Activated CD8-positive, alpha-beta memory T cell treated with anti-CD3 and anti-CD28 coated beads for 4 hours (primary cell): ENCODE data around the gene SLC38A10.

Experiments used
- DNase-seq, 2 donors: peaks; one replicate each; pipeline ENCODE4 v3.0.0-alpha.2; 2020; ENCODE audit warnings: low read depth in 2 of 2

SLC38A10 gene

GRCh38 chr17:81331527-81332043 lies 36.5 kb upstream of the SLC38A10 start:
- no peak for DNase-seq

- no peak for DNase-seq
Observed at GRCh38 chr17:81330884-81331245, 35.8 kb upstream of the SLC38A10 start.

GRCh38 chr17:81329927-81330883 lies 35.1 kb upstream of the SLC38A10 start:
- DNase-seq, result no peak

GRCh38 chr17:81328978-81329926 lies 34.1 kb upstream of the SLC38A10 start:
- no peak for DNase-seq

GRCh38 chr17:81328489-81328888 lies 33.4 kb upstream of the SLC38A10 start:
- DNase-seq, result no peak

- DNase-seq, result no peak
Observed at GRCh38 chr17:81325714-81326358, 30.7 kb upstream of the SLC38A10 start.

- DNase-seq, result no peak
Observed at GRCh38 chr17:81324851-81325713, 30.0 kb upstream of the SLC38A10 start.

GRCh38 chr17:81324177-81324850 lies 29.2 kb upstream of the SLC38A10 start:
- DNase-seq, result no peak

GRCh38 chr17:81323411-81323868 lies 28.3 kb upstream of the SLC38A10 start:
- no peak for DNase-seq

GRCh38 chr17:81323083-81323369 lies 27.9 kb upstream of the SLC38A10 start:
- no peak for DNase-seq

GRCh38 chr17:81322271-81323082 lies 27.4 kb upstream of the SLC38A10 start:
- no peak for DNase-seq

GRCh38 chr17:81317961-81318605 lies 23.0 kb upstream of the SLC38A10 start:
- no peak for DNase-seq

- no peak for DNase-seq
Observed at GRCh38 chr17:81317530-81317821, 22.4 kb upstream of the SLC38A10 start.

GRCh38 chr17:81315885-81316391 lies 20.8 kb upstream of the SLC38A10 start:
- DNase-seq, result no peak

GRCh38 chr17:81315129-81315884 lies 20.2 kb upstream of the SLC38A10 start:
- no peak for DNase-seq

- DNase-seq, result no peak
Observed at GRCh38 chr17:81314398-81315081, 19.4 kb upstream of the SLC38A10 start.

GRCh38 chr17:81313776-81314397 lies 18.8 kb upstream of the SLC38A10 start:
- no peak for DNase-seq
